HepG2 (cell line): ENCODE measurements around the gene MRPL43. TPM values are rescaled to one million over a fixed set of nuclear protein-coding genes. Genes with fewer than 3 reads are reported as not detected.

Experiments used
- ATF2 ChIP-seq: sonication (generic); formaldehyde crosslinking; IDR thresholded peaks from 2 replicates; pipeline ENCODE4 v1.4.0; 2020; ENCODE audit warnings: missing genetic modification reagents
- CENPBD1 ChIP-seq: sonication (generic); formaldehyde crosslinking; IDR thresholded peaks from 2 replicates; pipeline ENCODE4 v1.8.0; 2022; ENCODE audit warnings: missing genetic modification reagents, low read depth, mild to moderate bottlenecking, borderline replicate concordance
- CREB1 ChIP-seq, 2 experiments: fragments of 450-650 bp in 1 of 2; IDR thresholded peaks; 2 replicates each; pipeline ENCODE4 v1.6.1; 2016 to 2017; ENCODE audit warnings: control low read depth in 1 of 2, mild to moderate bottlenecking in 1 of 2, missing compliant biosample characterization in 1 of 2, missing genetic modification characterization in 1 of 2
- FOXM1 ChIP-seq: sonication (generic); formaldehyde crosslinking; IDR thresholded peaks from 2 replicates; pipeline ENCODE4 v1.5.0; 2020; ENCODE audit warnings: missing genetic modification reagents
- GMEB2 ChIP-seq: IDR thresholded peaks from 2 replicates; pipeline ENCODE4 v1.6.1; 2016; ENCODE audit warnings: missing biosample characterization, missing genetic modification reagents, low read depth
- HDAC1 ChIP-seq: sonication (generic); formaldehyde crosslinking; IDR thresholded peaks from 2 replicates; pipeline ENCODE4 v1.5.1; 2020; ENCODE audit warnings: mild to moderate bottlenecking, missing genetic modification reagents
- ISL2 ChIP-seq: sonication (generic); formaldehyde crosslinking; IDR thresholded peaks from 2 replicates; pipeline ENCODE4 v1.5.0; 2020; ENCODE audit warnings: missing genetic modification reagents
- ONECUT2 ChIP-seq: sonication (generic); formaldehyde crosslinking; IDR thresholded peaks from 2 replicates; pipeline ENCODE4 v1.4.0; 2020; ENCODE audit warnings: missing genetic modification reagents
- PHF21A ChIP-seq: sonication (generic); formaldehyde crosslinking; IDR thresholded peaks from 2 replicates; pipeline ENCODE4 v1.5.0; 2020; ENCODE audit warnings: mild to moderate bottlenecking, missing genetic modification reagents
- SYNCRIP ChIP-seq: fragments of 200-400 bp; formaldehyde crosslinking; IDR thresholded peaks from 2 replicates; pipeline ENCODE4 v1.6.1; 2018; ENCODE audit warnings: mild to moderate bottlenecking, low read depth, low read length; ENCODE audit not compliant: insufficient read depth
- TRIM22 ChIP-seq: fragments of 450-650 bp; IDR thresholded peaks from 2 replicates; pipeline ENCODE4 v1.6.1; 2017
- ZFAT ChIP-seq: sonication (generic); formaldehyde crosslinking; conservative IDR thresholded peaks from 2 replicates; pipeline ENCODE4 v1.8.1; 2023; ENCODE audit warnings: missing genetic modification reagents, inconsistent platforms
- ZMYM3 ChIP-seq: sonication (generic); formaldehyde crosslinking; IDR thresholded peaks from 2 replicates; pipeline ENCODE4 v1.5.1; 2020; ENCODE audit warnings: mild to moderate bottlenecking, missing genetic modification reagents
- ZMYM4 ChIP-seq: sonication (generic); formaldehyde crosslinking; IDR thresholded peaks from 2 replicates; pipeline ENCODE4 v1.8.1; 2023; ENCODE audit warnings: mild to moderate bottlenecking, missing genetic modification reagents
- ZNF121 ChIP-seq: sonication (generic); formaldehyde crosslinking; IDR thresholded peaks from 2 replicates; pipeline ENCODE4 v1.5.0; 2020; ENCODE audit warnings: mild to moderate bottlenecking, missing genetic modification reagents
- ZNF414 ChIP-seq: sonication (generic); formaldehyde crosslinking; IDR thresholded peaks from 2 replicates; pipeline ENCODE4 v1.5.0; 2020; ENCODE audit warnings: missing genetic modification reagents
- ZNF569 ChIP-seq: sonication (generic); formaldehyde crosslinking; IDR thresholded peaks from 2 replicates; pipeline ENCODE4 v1.5.0; 2020; ENCODE audit warnings: mild to moderate bottlenecking, missing genetic modification reagents, moderate library complexity, borderline replicate concordance
- ZNF687 ChIP-seq: sonication (generic); formaldehyde crosslinking; IDR thresholded peaks from 2 replicates; pipeline ENCODE4 v1.5.1; 2020; ENCODE audit warnings: mild to moderate bottlenecking, missing genetic modification reagents, moderate library complexity
- ZNF7 ChIP-seq: IDR thresholded peaks from 2 replicates; pipeline ENCODE4 v1.6.1; 2016; ENCODE audit warnings: missing biosample characterization, missing genetic modification reagents
- polyA plus RNA-seq, 8 experiments: library from polyadenylated mRNA; depleted of rRNA in 3 of 8; stranded (reverse) in 7 of 8; unstranded in 1 of 8; fragments of >200 nt; fragmentation: Illumina TruSeq in 4 of 8; extraction: Trizol in 4 of 8; gene quantifications; 2 replicates each; pipeline versions ENCODE4 v1.2.1 to v1.2.3, GENCODE V29; 2011 to 2016; ENCODE audit warnings: low read depth in 4 of 8, missing spikeins in 1 of 8, mixed read lengths in 1 of 8; ENCODE audit not compliant: insufficient read depth in 1 of 8
- total RNA-seq, 5 experiments: library from RNA; depleted of rRNA; stranded (reverse); fragments of >200 nt; fragmentation: Illumina TruSeq; extraction: Trizol; gene quantifications; 2 replicates each; pipeline ENCODE4 v1.2.3, GENCODE V29; 2016; ENCODE audit warnings: low read depth in 1 of 5

MRPL43 gene
- total and polyA plus RNA-seq, 2 of the 13 experiments (the other 11 are each of a cell fraction or from before 2014, with no cell fraction given), result 71.0 to 73.7 TPM

- TF ChIP-seq ZNF569 (CRISPR knock-in tag) (0 out of 2 replicates have a peak, but pooled peaks have one; percentile 17), ZMYM4 (peak; percentile 53; the same call in 1 of the 2 replicates), ISL2 (CRISPR knock-in tag) (no peak; the same call in 1 of the 2 replicates), ONECUT2 (no peak), HDAC1 (CRISPR knock-in tag) (peak; percentile 75), GMEB2 (CRISPR knock-in tag) (no peak), CREB1 (IDR thresholded peaks at IDR 0.05) (no peak), CREB1 (CRISPR knock-in tag; IDR thresholded peaks at IDR 0.05) (no peak), TRIM22 (no peak), SYNCRIP (no peak), ATF2 (CRISPR knock-in tag) (no peak), ZNF121 (no peak), FOXM1 (no peak), CENPBD1 (CRISPR knock-in tag) (no peak), ZNF414 (CRISPR knock-in tag) (no peak; the same call in 1 of the 2 replicates), ZFAT (CRISPR knock-in tag) (no peak), PHF21A (0 out of 2 replicates have a peak, but pooled peaks have one; percentile 35), ZNF7 (CRISPR knock-in tag) (no peak), ZMYM3 (CRISPR knock-in tag) (peak; percentile 81), ZNF687 (CRISPR knock-in tag) (peak; percentile 92)
Measured at GRCh38 chr10:100969187-100970075, 17.9 kb downstream of the MRPL43 start, which contains the start of gene SEMA4G (continued).
